Activated CD8-positive, alpha-beta memory T cell treated with anti-CD3 and anti-CD28 coated beads for 1 hour (primary cell): Measurements from ENCODE around the gene CFAP157.

Experiments used
- DNase-seq, 2 donors: peaks; one replicate each; pipeline ENCODE4 v3.0.0-alpha.2; 2020; ENCODE audit warnings: low read depth in 1 of 2; ENCODE audit errors: extremely low read depth in 1 of 2

The CFAP157 gene

DNA sequence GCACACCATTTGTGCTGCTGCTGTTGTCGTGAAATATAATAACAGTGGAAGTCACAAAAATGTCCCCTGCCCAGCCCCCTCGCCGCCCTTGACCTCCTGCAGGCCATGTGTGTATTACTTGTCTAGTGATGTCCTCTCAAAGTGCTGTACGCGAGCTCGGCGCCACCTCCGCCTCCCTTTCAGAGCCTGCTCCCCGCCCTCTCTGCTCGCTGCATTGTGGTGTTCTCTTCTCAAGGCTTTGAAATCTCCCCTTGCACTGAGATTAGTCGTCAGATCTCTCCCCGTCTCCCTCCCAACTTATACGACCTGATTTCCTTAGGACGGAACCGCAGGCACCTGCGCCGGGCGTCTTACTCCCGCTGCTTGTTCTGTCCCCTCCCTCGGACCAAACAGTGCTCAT, 14.7 kb upstream of the CFAP157 start:
- DNase-seq, result no peak

DNA sequence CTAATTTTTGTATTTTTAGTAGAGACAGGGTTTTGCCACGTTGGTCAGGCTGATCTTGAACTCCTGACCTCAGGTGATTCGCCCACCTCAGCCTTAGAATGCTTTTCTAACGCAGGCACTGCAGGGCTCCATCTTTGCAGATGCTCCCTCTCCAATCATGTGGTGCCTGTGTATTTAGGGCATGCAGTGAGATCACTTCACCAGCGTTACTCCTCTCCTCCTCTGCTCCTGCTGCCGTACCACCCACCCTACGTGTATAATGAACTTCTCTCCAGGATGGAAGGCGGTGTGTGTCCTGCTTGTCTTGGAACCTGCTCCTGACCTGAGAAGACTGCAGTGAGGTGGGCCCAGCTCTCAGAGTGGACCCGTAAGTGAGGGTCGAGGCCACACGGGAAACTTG, 13.6 kb upstream of the CFAP157 start:
- no peak for DNase-seq

DNA sequence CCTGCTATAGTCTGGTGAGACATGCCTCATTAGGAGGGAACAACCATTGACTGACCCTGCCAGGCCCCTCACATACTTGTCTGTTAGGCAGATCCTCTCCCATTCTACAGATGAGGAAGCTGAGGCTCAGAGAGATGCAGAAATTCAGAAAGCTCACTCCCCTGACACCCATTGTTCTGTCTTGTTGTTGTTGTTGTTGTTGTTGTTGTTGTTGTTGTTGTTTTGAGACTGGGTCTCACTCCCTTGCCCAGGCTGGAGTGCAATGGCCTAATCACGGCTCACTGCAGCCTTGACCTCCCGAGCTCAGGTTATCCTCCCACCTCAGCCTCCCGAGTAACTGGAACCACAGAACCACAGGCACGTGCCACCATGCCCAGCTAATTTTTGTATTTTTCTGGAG, 13.1 kb upstream of the CFAP157 start:
- no peak for DNase-seq

DNA sequence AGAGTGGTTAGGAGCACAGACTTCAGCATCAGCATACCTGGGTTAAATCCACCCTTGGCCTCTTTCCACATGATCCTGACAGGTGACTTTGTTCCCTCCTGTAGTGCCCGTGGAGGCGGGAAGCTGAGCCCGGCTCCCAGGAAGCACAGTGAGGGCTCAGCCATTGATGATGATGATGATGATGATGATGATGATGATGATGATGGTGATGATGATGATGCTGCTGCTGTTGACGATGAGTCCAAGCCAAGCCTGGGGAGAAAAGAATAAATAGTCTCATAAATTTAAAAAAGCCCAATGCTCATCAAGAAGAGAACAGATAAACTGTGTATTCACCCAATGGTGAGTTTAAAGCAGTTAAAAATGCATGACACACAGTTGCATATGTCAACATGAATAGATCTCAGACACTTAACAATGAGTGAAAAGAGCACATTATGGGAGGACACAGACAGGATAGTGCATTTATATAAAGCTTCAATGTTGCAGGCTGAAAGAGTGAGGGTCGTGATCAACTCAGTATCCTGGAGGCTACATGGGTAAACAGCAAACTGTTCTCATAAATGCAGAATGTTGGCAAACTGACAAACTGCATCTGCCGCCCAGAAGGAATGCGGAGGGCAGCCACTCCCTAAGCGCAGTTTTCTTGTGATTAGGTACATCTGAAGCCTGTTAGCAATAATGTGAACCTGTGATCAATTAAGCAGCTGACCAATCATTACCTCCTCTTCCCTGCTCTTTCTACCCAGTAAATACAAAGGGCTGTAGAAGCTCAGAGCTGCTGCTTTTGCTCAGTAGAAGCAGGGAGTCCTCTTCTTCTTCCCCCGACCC, 11.7 kb upstream of the CFAP157 start:
- DNase-seq, result no peak

DNA sequence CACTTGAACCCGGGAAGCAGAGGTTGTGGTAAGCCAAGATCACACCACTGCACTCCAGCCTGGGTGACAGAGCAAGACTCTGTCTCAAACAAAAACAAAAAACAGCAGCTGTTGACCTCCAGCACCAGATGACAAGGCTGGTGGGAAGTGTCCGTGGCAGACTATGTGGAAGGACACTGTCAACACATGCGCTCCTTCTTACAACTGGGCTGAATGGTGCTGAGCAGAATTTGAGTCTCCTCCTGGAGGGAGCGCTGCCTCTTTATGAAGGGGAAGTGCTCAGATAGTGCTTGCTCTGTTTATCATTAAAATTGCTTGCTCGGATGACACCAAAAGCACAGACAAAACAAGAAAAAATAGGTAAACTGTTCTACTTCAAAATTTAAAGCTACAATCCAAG, 9.2 kb upstream of the CFAP157 start:
- no peak for DNase-seq

DNA sequence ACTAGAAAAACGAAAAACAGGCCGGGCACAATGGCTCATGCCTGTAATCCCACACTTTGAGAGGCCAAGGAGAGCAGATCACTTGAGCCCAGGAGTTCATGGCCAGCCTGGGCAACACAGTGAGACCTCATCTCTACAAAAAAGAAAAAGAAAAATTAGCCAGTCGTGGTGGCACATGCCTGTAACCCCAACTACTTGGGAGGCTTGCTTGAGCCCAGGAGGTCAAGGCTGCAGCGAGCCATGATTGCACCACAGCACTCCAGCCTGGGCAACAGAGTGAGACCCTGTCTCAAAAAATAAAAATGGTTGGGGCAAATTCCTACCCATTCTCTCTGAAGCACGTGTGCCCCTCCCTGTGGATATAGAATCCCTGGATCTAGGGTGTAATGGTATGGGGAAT, 8.4 kb upstream of the CFAP157 start:
- DNase-seq, result no peak

DNA sequence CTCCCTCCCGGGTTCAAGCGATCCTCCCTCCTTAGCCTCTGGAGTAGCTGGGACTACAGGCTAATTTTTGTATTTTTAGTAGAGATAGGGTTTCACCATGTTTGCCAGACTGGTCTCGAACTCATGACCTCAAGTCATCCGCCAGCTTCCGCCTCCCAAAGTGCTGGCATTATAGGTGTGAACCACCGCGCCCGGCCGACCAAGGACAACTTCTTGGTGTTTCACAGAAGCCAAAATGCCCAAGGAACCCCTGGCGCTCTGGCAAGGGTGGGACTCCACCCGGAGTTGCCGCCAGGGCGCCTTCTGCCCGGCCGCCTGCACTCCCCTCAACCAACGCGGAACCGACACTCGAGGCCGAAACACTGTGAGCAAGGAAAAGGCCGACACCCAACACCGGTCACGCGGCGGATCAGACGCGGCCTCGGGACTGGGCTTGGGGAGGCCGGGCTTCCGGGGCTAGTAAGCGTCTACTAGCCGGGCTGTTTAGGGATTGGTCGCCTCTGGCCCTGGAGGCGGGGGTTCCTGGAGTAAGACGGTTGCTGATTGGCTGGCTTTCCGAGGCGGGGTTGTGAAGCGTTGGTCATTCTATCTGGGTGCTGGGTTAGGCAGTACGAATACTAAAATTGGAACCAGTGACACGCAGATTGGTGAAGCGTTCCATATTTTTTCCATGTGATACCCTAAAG, 7.7 kb upstream of the CFAP157 start:
- peak; percentile 66 to 68 for DNase-seq

DNA sequence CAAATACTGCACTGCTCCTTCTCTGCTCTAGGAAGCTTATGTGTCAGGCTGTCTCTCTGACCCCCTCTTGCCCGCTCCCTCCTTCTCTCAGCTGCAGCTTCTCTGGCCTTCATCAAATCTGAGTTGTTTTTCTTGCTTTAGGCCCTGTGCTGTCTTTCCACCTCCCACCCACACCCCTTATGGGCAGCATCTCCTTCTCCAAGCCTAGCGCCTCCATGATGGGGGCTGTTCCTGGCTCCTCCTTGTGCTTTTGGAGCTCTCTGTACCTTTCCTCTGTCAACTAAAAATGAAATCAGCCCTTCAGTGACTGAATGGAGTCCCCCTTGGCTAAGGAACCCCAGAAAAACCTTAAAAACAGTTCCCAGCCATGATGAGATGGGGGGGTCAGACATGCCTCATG, 6.6 kb upstream of the CFAP157 start:
- DNase-seq, result no peak

DNA sequence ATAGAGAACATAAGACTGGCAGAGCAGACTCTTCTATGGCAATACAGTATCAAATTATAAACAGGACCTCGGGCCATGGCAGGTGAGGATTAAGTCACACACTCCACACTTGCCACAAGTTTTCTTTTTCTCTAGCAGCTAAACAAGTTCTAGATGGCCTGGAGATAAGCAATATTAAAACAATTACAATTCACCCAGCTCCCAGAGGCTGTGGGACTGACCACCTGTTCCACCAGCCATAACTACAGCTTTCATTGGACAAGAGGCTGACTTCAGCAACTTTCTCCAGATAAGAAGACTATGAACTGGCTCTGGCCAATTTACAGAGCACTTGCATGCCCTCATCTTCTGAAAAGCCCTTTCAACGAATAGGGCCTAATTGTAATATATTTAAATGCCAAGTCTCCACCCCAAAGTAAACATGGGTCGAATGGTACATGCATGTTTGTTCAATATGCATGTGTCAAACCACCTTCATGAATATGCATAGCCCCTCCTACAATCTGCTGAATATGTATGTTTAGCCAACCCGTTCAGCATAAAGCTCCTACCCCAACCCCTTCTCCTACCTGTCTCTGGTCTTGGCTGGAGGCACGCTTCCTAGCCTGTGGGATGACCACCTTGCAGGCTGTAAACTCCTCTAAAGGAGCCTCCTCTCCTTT, 6.1 kb upstream of the CFAP157 start:
- no peak for DNase-seq

DNA sequence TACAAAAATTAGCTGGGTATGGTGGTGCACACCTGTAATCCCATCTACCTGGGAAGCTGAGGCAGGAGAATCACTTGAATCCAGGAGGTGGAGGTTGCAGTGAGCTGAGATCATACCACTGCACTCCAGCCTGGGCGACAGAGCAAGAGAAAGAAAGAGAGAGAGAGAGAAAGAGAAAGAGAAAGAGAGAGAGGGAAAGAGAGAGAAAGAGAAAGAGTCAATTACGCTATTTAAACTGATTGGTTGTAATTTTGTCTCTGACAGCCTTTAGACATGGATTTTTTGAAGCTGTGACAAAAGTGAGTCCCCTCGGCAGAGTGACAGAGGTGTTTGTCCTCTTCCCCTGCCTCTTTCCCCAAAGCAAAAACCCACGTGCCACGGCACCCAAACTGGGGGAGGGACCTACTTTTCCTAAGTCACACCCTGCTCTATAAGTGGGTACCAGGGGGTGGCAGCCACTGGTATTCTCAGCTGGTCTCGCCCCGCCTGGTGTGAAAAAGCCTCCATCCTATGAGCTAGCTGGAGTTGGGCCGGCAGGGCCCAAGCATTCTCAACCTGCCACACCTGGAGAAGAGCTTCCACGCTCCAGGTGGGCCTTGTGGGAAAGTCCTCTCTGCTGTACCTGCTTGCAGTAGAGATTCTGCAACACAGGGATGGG, 3.4 kb upstream of the CFAP157 start:
- no peak for DNase-seq

DNA sequence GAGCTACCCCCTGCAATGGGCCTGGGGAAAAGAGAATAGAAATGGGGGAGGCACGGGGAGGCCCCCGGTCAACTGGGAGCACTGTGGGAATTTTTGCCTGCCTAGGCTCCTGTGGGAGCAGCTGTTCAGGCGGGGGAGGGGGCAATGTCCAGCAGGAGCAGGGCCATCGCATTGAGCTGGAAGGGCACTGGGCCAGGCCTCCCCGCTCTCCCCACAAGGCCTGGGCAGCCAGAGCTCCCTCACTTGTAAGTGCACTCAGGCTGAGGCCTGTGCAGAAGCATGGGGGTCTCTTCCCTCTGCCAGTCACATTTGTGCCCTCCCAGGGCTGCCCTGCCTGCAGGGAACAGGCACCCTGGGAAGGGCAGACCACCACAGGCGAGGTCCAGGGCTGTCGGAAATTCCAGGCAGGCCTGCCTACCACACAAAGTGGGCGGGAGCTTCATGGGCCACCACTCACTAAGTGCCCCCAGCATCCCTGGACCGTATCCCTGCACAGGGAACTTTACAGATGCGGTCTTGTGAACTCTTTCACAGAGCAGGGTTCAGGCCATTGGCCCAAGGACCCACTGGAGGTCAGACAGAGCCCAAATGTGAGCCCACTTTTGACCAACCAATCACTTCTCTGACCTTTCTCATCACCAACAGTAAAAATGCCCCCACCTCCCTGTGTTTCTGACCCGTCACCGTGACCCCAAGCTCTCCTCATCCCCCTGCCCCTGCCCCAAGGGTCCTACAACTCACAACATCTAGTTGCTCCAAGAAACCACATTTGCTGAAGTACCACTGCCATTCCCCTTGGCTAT, 1.0 kb upstream of the CFAP157 start:
- no peak for DNase-seq

DNA sequence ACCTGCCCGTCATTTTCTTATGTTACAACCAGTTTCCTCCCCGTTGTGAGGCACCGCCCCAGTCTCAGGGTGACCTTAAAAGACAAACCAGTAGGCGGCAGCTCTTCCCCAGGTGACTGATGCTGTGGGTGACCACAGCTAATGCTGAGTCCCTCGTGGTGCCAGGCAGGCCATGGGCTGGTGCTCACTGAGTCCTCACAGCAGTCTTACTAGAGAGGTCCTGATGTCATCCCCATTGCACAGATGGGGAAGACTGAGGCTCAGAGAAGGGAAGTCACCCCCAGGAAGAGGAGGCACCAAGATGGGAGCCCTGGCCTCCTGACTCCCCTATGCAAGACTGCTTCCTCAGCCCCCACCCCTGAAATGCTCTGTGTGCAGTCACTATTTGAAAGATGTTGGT, 978 bp downstream of the CFAP157 start:
- no peak for DNase-seq

DNA sequence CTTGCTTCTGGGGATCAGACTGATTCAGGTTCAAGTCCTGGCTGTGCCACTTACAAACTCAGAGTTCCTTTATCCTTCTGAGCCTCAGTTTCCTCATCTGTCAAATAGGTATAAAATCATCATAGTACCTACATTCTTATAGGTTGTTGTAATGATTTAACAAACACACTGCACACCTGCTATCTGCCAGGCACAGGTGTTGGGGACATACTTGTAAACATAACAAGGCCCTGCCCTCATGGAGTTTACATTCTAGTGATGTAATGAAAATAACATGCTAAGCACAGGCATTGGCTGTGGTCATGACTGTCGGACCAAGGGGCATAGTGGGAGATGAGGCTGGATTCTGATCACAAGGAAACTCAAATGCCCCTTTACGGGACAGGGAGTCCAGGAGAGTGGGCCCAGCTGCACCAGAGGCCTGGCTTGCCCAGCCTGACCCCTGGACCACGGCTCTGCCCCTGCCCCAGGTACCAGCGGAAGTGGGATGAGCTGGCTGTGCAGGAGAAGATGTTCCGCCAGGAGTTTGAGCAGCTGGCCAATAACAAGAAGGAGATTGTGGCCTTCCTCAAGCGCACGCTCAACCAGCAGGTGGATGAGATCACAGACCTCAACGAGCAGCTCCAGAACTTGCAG, 2.3 kb downstream of the CFAP157 start:
- DNase-seq, result no peak

DNA sequence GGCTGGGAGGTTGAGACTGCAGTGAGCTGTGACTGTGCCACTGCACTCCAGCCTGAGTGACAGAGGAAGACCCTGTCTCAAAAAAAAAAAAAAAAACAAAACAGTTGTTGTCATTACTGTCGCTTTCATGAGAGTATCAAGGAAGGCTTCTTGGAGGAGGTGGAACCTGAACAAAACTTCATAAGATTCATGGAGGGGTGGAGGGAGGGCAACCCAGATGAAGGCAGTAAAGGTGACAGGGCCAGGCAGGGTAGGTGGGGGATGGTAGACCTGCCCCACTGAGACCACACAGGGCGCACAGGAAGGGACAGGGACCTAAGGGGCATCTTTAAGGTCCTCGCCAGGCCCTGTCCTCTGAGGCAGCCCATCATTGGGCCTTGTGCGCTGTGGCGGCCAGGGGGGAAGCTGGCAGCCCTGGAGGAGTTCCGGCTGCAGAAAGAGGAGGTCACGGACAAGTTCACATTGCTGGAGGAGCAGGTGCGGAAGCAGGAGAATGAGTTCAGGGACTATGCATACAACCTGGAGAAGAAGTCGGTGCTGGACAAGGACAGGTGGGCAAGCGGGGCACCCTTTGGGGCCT, 3.5 kb downstream of the CFAP157 start:
- no peak for DNase-seq

DNA sequence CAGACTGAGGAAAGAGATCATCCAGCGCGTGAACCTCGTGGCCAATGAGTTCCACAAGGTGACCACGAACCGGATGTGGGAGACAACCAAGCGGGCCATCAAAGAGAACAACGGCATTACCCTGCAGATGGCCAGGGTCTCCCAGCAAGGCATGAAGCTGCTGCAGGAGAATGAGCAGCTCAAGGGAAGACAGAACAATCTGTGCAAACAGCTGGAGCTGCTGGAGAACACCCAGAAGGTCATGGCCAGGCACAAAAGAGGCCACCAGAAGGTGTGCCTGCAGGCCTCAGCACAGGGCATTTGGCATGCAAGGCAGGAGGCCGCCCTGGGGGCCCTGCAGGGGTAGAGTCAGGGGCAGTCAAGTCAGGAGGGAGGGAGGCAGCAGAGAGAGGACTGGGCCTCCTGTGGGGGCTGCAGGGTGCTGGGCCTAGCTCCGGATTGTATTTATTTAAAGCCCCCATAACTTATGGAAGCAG, 4.5 kb downstream of the CFAP157 start:
- DNase-seq, result no peak

DNA sequence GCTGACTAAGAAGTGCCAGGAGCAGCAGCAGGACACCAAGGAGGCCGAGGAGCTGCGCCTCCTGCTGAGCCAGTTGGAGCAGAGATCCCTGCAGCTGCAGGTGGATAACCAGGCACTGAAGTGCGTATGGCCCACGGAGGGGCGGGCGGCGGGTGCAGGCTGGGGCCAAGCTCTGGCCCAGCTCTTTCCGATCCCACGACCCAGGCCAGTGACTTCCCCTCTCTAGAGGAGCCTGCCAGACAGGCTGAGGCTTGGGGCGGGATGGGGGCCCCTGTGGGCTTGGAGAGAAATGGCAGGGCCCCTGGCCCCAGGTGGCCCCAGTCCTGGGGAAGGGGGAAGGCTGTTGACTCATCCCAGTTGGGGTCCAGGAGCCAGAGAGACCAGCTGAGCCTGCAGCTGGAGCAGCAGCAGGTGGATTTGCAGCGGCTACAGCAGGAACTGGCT, 5.1 kb downstream of the CFAP157 start:
- no peak for DNase-seq

DNA sequence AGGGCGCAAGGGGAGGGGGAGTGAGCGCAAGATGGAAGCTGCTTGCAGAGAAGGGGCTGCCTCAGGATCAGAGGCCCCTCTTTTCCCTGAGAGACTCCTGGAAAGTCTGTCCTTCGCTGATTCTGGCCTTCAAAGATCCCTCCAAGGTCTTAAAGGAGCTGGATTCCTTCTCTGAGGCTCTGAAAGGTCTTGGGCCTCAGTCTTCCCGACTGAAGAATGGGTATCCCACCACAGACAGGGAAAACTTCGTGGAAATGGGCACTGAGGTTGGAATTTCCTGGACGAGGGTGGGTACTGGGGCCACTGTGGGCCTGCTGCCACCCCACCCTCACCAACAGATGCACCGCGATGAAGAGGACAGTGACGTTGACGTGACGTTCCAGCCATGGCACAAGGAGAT, 5.6 kb downstream of the CFAP157 start:
- DNase-seq, result no peak

DNA sequence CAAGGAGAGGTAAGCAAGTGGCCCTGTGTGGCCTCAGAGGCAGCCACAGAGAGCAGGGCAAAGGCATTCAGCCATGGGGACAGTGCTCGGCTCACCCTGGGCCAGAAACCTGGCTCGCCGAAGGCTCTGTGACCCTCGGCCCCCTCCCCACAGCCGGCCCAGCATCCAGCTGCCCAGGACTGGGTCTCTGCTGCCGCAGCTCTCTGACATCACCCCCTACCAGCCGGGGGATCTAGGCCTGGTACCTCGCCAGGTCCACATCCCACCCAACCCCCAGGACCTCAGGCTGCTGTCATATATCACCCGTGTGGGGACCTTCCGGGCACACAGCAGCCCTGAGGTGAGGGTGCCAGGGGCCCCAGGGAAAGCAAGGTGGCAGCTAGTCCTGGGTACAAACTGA, 6.1 kb downstream of the CFAP157 start:
- no peak for DNase-seq

DNA sequence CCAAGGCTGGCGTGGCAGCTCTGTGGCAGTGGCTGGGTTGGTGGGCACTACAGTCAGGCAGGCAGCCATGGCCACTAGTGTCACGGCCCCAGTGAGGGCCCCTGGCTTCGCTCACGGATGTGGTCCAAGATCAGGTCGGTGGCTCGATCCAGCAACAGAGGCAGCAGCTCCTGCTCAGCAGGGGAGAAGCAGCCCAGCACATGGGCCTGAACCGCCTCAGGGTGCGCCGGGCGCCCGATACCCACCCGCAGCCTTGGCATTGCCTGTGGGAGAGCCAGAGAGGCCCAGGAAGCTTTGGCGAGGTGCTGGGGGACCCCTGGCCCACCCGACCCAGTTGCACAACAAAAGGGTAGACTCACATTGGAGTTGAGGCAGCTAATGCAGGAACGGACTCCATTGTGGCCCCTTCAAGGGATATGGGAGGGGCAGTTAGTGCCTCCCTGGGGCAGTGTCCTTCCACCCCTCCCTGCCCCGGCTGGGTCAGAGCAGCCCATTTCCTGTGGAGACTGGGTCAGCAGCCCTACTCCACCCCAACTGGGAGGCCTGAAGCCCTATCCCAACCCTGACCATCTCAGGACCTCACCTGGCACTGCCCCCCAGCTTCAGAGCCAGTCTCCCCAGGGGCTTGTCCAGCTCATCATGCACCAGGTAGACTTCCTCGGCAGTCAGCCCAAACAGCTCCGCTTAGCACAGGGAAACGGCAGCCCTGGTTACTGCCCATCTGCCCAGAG, 7.4 kb downstream of the CFAP157 start:
- no peak for DNase-seq
